ENCODE results near the gene MRPS18A.

DNA sequence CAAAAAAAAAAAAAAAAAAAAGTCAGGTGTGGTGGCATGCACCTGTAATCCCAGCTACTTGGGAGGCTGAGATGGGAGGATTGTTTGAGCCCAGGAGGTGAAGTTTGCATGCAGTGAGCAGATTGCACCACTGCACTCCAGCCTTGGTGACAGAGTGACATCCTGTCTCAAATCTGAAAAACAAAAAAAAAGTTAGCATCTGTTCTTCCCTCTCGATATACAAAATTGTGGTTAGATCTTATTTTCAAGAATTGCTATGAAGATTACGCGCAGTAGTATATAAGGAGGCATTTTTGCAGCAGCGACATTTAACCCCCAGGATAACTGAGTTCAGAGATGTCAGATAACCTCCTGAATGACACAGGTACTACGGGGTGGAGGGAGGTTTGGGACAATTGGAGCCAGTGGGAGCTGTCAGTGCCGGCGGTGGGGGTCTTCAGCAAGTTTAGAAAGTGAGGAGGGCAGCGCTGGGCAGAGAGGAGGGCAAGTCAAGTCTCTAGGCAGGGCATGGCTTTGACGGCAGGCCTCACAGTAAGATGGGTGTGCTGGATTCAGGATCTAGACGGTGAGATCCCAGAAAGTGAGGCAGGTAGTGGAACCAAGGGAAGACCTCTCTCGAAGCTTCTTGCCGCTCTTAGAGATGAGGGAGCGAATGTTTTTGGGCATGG lies 26.2 kb upstream of the MRPS18A start:
- no peak for TF ChIP-seq CEBPB (IDR thresholded peaks at IDR 0.05)
- TF ChIP-seq, protein P1, sequence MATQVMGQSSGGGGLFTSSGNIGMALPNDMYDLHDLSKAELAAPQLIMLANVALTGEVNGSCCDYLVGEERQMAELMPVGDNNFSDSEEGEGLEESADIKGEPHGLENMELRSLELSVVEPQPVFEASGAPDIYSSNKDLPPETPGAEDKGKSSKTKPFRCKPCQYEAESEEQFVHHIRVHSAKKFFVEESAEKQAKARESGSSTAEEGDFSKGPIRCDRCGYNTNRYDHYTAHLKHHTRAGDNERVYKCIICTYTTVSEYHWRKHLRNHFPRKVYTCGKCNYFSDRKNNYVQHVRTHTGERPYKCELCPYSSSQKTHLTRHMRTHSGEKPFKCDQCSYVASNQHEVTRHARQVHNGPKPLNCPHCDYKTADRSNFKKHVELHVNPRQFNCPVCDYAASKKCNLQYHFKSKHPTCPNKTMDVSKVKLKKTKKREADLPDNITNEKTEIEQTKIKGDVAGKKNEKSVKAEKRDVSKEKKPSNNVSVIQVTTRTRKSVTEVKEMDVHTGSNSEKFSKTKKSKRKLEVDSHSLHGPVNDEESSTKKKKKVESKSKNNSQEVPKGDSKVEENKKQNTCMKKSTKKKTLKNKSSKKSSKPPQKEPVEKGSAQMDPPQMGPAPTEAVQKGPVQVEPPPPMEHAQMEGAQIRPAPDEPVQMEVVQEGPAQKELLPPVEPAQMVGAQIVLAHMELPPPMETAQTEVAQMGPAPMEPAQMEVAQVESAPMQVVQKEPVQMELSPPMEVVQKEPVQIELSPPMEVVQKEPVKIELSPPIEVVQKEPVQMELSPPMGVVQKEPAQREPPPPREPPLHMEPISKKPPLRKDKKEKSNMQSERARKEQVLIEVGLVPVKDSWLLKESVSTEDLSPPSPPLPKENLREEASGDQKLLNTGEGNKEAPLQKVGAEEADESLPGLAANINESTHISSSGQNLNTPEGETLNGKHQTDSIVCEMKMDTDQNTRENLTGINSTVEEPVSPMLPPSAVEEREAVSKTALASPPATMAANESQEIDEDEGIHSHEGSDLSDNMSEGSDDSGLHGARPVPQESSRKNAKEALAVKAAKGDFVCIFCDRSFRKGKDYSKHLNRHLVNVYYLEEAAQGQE (IDR thresholded peaks at IDR 0.05; ENCODE audit: low read depth), result no peak
- no peak for TF ChIP-seq TAF1 (IDR thresholded peaks at IDR 0.05; ENCODE audit: low read depth)
- no peak for TF ChIP-seq TCF12 (IDR thresholded peaks at IDR 0.05; ENCODE audit: low read depth)
- TF ChIP-seq, protein P2, sequence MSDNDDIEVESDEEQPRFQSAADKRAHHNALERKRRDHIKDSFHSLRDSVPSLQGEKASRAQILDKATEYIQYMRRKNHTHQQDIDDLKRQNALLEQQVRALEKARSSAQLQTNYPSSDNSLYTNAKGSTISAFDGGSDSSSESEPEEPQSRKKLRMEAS (IDR thresholded peaks at IDR 0.05), result no peak
- no peak for TF ChIP-seq YY1 (IDR thresholded peaks at IDR 0.05; ENCODE audit: low read depth)
- TF ChIP-seq, protein P3, sequence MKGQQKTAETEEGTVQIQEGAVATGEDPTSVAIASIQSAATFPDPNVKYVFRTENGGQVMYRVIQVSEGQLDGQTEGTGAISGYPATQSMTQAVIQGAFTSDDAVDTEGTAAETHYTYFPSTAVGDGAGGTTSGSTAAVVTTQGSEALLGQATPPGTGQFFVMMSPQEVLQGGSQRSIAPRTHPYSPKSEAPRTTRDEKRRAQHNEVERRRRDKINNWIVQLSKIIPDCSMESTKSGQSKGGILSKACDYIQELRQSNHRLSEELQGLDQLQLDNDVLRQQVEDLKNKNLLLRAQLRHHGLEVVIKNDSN (IDR thresholded peaks at IDR 0.05), result no peak
- TF ChIP-seq RAD21 (IDR thresholded peaks at IDR 0.05; ENCODE audit: low read depth), result no peak
- TF ChIP-seq EP300 (IDR thresholded peaks at IDR 0.05; ENCODE audit: borderline replicate concordance), result no peak
- no peak for TF ChIP-seq ZBTB7A (IDR thresholded peaks at IDR 0.05; ENCODE audit: low read depth)
- no peak for TF ChIP-seq CREB1 (IDR thresholded peaks at IDR 0.05; ENCODE audit: low read depth)
- TF ChIP-seq TEAD4 (IDR thresholded peaks at IDR 0.05), result no peak

Measured in Ishikawa (cell line).